SU-DHL-6 (cell line): ENCODE results near the gene RIPK4.

Experiments used
- H2AFZ ChIP-seq: fragments of 200-600 bp; sonication (generic); 2 replicates; pipeline ENCODE4 v1.6.1; 2014; ENCODE audit warnings: low read depth, mild to moderate bottlenecking, moderate library complexity, mixed read lengths, antibody characterized with exemption, low read length; ENCODE audit not compliant: severe bottlenecking
- H3F3A ChIP-seq: fragments of 200-600 bp; shearing (Covaris generic); 2 replicates; pipeline ENCODE4 v1.6.0; 2016; ENCODE audit warnings: antibody characterized with exemption, mild to moderate bottlenecking; ENCODE audit not compliant: insufficient read depth
- H3K27ac ChIP-seq: fragments of 200-600 bp; sonication (generic); 2 replicates; pipeline ENCODE4 v1.5.1; 2016; ENCODE audit warnings: low read depth, mild to moderate bottlenecking, low read length, moderate library complexity, mixed read lengths
- H3K27me3 ChIP-seq: fragments of 200-600 bp; sonication (generic), shearing (Covaris generic); 2 replicates; pipeline ENCODE4 v1.6.0; 2014; ENCODE audit warnings: mild to moderate bottlenecking, low read length
- H3K36me3 ChIP-seq: fragments of 200-600 bp; sonication (generic); 2 replicates; pipeline ENCODE4 v1.6.1; 2014; ENCODE audit warnings: mild to moderate bottlenecking, low read length, mixed read lengths
- H3K4me2 ChIP-seq: fragments of 300-600, 200-600 bp; shearing (Covaris generic), sonication (generic); 2 replicates; pipeline ENCODE4 v1.6.0; 2014; ENCODE audit warnings: low read length, low read depth, mild to moderate bottlenecking; ENCODE audit not compliant: poor library complexity, severe bottlenecking
- H3K4me3 ChIP-seq: fragments of 200-600 bp; sonication (generic); 2 replicates; pipeline ENCODE4 v1.5.1; 2014; ENCODE audit warnings: antibody characterized with exemption, low read length, mild to moderate bottlenecking, mixed read lengths; ENCODE audit not compliant: insufficient read depth, poor library complexity, severe bottlenecking
- H3K79me2 ChIP-seq: fragments of 200-600 bp; sonication (generic); 2 replicates; pipeline ENCODE4 v1.6.1; 2014; ENCODE audit warnings: mild to moderate bottlenecking, low read length, moderate library complexity; ENCODE audit not compliant: insufficient read depth
- H3K9ac ChIP-seq: fragments of 200-600 bp; sonication (generic); 2 replicates; pipeline ENCODE4 v1.7.0; 2014; ENCODE audit warnings: mild to moderate bottlenecking, low read length
- H3K9me2 ChIP-seq: fragments of 200-600 bp; sonication (generic); replicated peaks from 2 replicates; pipeline ENCODE4 v1.6.1; 2014; ENCODE audit warnings: low read length; ENCODE audit not compliant: insufficient read depth
- H3K9me3 ChIP-seq: fragments of 200-600 bp; sonication (generic); 2 replicates; pipeline ENCODE4 v1.6.1; 2014; ENCODE audit warnings: low read length, mixed read lengths; ENCODE audit not compliant: insufficient read depth
- H4K20me1 ChIP-seq: fragments of 200-600 bp; sonication (generic); 2 replicates; pipeline ENCODE4 v1.6.1; 2014; ENCODE audit warnings: low read depth, mild to moderate bottlenecking, antibody characterized with exemption, low read length, moderate library complexity, mixed read lengths
- CTCF ChIP-seq: fragments of 200-600 bp; sonication (generic); IDR thresholded peaks from one replicate; pipeline ENCODE4 v1.5.1; 2017; ENCODE audit warnings: antibody characterized with exemption, mild to moderate bottlenecking, low read length, moderate library complexity; ENCODE audit not compliant: insufficient read depth, poor library complexity, severe bottlenecking
- EZH2phosphoT487 ChIP-seq: fragments of 200-600 bp; sonication (generic), shearing (Covaris generic); conservative IDR thresholded peaks from 2 replicates; pipeline ENCODE4 v1.6.1; 2018; ENCODE audit warnings: mild to moderate bottlenecking, antibody characterized with exemption, low read length, moderate library complexity, mixed read lengths

The RIPK4 gene

GRCh38 chr21:41770901-41771624 lies 4.2 kb upstream of the RIPK4 start:
- Histone ChIP-seq H3K9ac (no peak overlapping the region), H3K9me2 (no peaks in the 10 kb centered on the region), H4K20me1 (no peaks in the 10 kb centered on the region), H3K27me3 (peaks cover 3% of the 10 kb centered on the region; the same call in 1 of the 2 replicates), H2AFZ (no peak overlapping the region), H3K4me2 (no peak overlapping the region), H3K27ac (no peak overlapping the region), H3K4me3 (no peak overlapping the region), H3K9me3 (no peaks in the 10 kb centered on the region), H3K79me2 (no peaks in the 10 kb centered on the region), H3F3A (no peaks in the 10 kb centered on the region), H3K36me3 (no peaks in the 10 kb centered on the region)
- no peak for TF ChIP-seq CTCF
- no peak for TF ChIP-seq EZH2phosphoT487

- Histone ChIP-seq H2AFZ (no peak overlapping the region), H3K9me3 (no peaks in the 10 kb centered on the region), H3K27me3 (no peaks in the 10 kb centered on the region)
These were observed 3.1 kb upstream of the RIPK4 start for GRCh38 chr21:41769933-41770332.

GRCh38 chr21:41769521-41769920 lies 2.7 kb upstream of the RIPK4 start:
- H3K9ac ChIP-seq: no peak overlapping the region
- no peaks in the 10 kb centered on the region for H3F3A ChIP-seq
- H3K79me2 ChIP-seq: no peaks in the 10 kb centered on the region
- no peak overlapping the region for H2AFZ ChIP-seq
- no peak overlapping the region for H3K4me2 ChIP-seq
- H3K9me3 ChIP-seq: no peaks in the 10 kb centered on the region
- H3K9me2 ChIP-seq: no peaks in the 10 kb centered on the region
- no peak overlapping the region for H3K4me3 ChIP-seq
- H4K20me1 ChIP-seq: no peaks in the 10 kb centered on the region
- H3K27me3 ChIP-seq: no peaks in the 10 kb centered on the region
- H3K27ac ChIP-seq: no peak overlapping the region
- H3K36me3 ChIP-seq: no peaks in the 10 kb centered on the region
- no peak for TF ChIP-seq CTCF
- no peak for TF ChIP-seq EZH2phosphoT487

More at GRCh38 chr21:41769933-41770332, 3.1 kb upstream of the RIPK4 start:
- Histone ChIP-seq H3K9me2 (no peaks in the 10 kb centered on the region), H4K20me1 (no peaks in the 10 kb centered on the region), H3K4me2 (no peak overlapping the region), H3K27ac (no peak overlapping the region), H3K4me3 (no peak overlapping the region), H3K36me3 (no peaks in the 10 kb centered on the region), H3F3A (no peaks in the 10 kb centered on the region), H3K9ac (no peak overlapping the region), H3K79me2 (no peaks in the 10 kb centered on the region)
- no peak for TF ChIP-seq EZH2phosphoT487

GRCh38 chr21:41769111-41769510 lies 2.3 kb upstream of the RIPK4 start:
- no peaks in the 10 kb centered on the region for H4K20me1 ChIP-seq
- TF ChIP-seq CTCF: no peak
- no peak for TF ChIP-seq EZH2phosphoT487
- no peak overlapping the region for H3K27ac ChIP-seq
- H2AFZ ChIP-seq: no peak overlapping the region
- H3K79me2 ChIP-seq: no peaks in the 10 kb centered on the region
- H3K9ac ChIP-seq: no peak overlapping the region
- H3K9me2 ChIP-seq: no peaks in the 10 kb centered on the region
- H3K4me3 ChIP-seq: no peak overlapping the region
- H3K4me2 ChIP-seq: no peak overlapping the region
- H3K27me3 ChIP-seq: no peaks in the 10 kb centered on the region
- no peaks in the 10 kb centered on the region for H3F3A ChIP-seq
- H3K36me3 ChIP-seq: no peaks in the 10 kb centered on the region
- no peaks in the 10 kb centered on the region for H3K9me3 ChIP-seq
